Measurements from ENCODE around the gene USO1.

DNA sequence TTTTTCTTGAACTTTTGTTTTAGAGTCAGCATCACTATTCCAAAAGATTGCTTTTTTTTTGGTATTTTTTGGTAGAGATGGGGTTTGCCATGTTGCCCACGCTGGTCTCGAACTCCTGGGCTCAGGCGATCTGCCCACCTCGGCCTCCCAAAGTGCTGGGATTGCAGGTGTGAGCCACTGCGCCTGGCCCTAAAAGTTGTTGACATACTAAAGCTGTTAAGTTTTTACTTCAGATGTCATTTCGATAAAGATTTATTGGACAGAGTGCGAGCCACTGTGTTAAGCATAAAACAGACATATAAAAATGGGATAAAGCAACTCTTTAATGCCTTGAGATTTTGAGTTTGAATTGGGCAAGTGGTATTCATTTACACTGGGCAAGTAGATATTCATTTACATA lies 28.3 kb downstream of the USO1 start:
- TF ChIP-seq POLR2A (IDR thresholded peaks at IDR 0.05; ENCODE audit: low read depth, low read length) = no peak
- TF ChIP-seq TAF1 (IDR thresholded peaks at IDR 0.05; ENCODE audit: low read depth, low read length) = no peak
- no peak for TF ChIP-seq POLR2AphosphoS5 (IDR thresholded peaks at IDR 0.05; ENCODE audit: low read depth, low read length)
- no peak for TF ChIP-seq SPI1 (IDR thresholded peaks at IDR 0.05; ENCODE audit: low read depth, low read length)
- no peak for TF ChIP-seq PAX5 (IDR thresholded peaks at IDR 0.05; ENCODE audit: insufficient read depth, low read length, severe bottlenecking)
- TF ChIP-seq POU2F2 (IDR thresholded peaks at IDR 0.05; ENCODE audit: low read depth, low read length) = no peak
